ENCODE results near the gene UBA7. TPM values are rescaled to one million over a fixed set of nuclear protein-coding genes. Genes with fewer than 3 reads are reported as not detected.

Gene UBA7
- total and polyA plus RNA-seq, 2 donors (not counting 3 experiments of a cell fraction or from before 2014, with no cell fraction given), result 57.4 to 80.7 TPM

DNA sequence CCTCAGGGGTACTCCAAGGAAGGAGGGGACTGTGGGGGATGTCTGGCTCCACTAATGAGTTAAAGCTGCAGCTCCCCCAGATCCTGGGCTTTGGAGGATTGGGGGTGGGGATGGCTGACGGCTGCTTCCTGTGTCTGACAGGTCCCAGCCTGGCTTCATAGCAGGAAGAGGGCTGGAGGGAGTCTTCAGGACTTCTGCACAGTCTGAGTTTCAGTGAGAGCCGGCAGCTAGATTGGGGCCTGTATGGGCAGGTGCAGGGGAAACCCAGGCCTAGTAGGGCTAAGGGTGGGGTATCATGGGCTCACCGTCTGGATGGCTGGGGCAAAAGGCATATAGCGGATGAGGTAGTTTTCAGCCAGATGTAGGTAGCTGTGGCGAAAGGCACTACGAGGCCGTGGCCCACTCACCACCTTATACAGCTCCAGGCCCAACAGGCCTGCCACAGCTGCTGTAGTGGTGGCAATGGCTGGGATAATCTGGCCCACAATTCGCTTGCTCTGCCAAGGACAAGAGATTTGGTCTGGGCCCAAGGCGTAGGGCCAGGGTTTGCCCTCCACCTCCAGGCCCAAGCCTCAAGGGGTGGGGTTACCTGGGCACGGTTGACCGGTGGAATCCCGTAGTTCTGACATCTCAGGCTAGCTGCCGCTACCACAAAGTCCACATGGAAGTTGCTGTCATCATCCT lies 6.2 kb downstream of the UBA7 start:
- H3K27ac ChIP-seq (ENCODE audit: insufficient read depth, low read depth, low read length), result peak overlapping the region; percentile 77
- POLR2A ChIA-PET, result interaction anchor here (0.6 to 0.9 kb wide), 2 partner anchors 33 to 53 kb away, joined by 3 to 6 read pairs; no protein-coding TSS in a partner anchor
- H3K4me3 ChIP-seq (replicated peaks in 1 of 3; ENCODE audit: insufficient read depth in 1 of 3, low read depth in 1 of 3, low read length in 3 of 3), result no peak overlapping the region
- CTCF ChIA-PET, result interaction anchor here (0.8 to 12.4 kb wide), 4 partner anchors 15 to 267 kb away, joined by 3 to 545 read pairs (median 4); no protein-coding TSS in a partner anchor
- H3K4me1 ChIP-seq (ENCODE audit: control insufficient read depth, extremely low read depth, insufficient read depth, low read length), result peaks cover 39% of the 10 kb centered on the region
- dilution Hi-C loops (cut with MboI; ENCODE audit: extremely low pct_ligation_motif_present, low sequenced_read_pairs) (no loop called here), intact Hi-C loops (cut with micrococcal nuclease) (loop anchor here (5.0 kb wide), 1 partner anchor 360 kb away; no protein-coding TSS in a partner anchor)
- TF ChIP-seq, protein P1, sequence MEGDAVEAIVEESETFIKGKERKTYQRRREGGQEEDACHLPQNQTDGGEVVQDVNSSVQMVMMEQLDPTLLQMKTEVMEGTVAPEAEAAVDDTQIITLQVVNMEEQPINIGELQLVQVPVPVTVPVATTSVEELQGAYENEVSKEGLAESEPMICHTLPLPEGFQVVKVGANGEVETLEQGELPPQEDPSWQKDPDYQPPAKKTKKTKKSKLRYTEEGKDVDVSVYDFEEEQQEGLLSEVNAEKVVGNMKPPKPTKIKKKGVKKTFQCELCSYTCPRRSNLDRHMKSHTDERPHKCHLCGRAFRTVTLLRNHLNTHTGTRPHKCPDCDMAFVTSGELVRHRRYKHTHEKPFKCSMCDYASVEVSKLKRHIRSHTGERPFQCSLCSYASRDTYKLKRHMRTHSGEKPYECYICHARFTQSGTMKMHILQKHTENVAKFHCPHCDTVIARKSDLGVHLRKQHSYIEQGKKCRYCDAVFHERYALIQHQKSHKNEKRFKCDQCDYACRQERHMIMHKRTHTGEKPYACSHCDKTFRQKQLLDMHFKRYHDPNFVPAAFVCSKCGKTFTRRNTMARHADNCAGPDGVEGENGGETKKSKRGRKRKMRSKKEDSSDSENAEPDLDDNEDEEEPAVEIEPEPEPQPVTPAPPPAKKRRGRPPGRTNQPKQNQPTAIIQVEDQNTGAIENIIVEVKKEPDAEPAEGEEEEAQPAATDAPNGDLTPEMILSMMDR (IDR thresholded peaks at IDR 0.05; ENCODE audit: extremely low read depth in 1 of 2, insufficient read depth in 1 of 2, low read depth in 1 of 2, low read length in 2 of 2), result no peak
- TF ChIP-seq, protein P2, sequence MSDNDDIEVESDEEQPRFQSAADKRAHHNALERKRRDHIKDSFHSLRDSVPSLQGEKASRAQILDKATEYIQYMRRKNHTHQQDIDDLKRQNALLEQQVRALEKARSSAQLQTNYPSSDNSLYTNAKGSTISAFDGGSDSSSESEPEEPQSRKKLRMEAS (IDR thresholded peaks at IDR 0.05; ENCODE audit: insufficient read depth, insufficient read length), result no peak
- TF ChIP-seq JUN (IDR thresholded peaks at IDR 0.05; ENCODE audit: borderline replicate concordance, insufficient read depth, insufficient read length, low read depth) (no peak), GATA2 (IDR thresholded peaks at IDR 0.05; ENCODE audit: insufficient read depth, insufficient read length, low read depth, low read length) (no peak), MYC (IDR thresholded peaks at IDR 0.05; ENCODE audit: low read depth, low read length) (no peak), FOS (IDR thresholded peaks at IDR 0.05; ENCODE audit: borderline replicate concordance, insufficient read depth, low read length) (no peak), POLR2A (IDR thresholded peaks at IDR 0.05; ENCODE audit: low read depth, low read length) (peak; percentile 32)
- no peaks in the 10 kb centered on the region for H3K79me2 ChIP-seq (ENCODE audit: control insufficient read depth, insufficient read depth, low read length)
- no peaks in the 10 kb centered on the region for H3K27me3 ChIP-seq (ENCODE audit: control insufficient read depth in 2 of 2, insufficient read depth in 2 of 2, low read length in 2 of 2)
- DNase-seq (ENCODE audit: low read depth, low spot score), result peak; percentile 32
- peak; percentile 59 for FAIRE-seq
- H3K36me3 ChIP-seq (ENCODE audit: control insufficient read depth in 2 of 2, extremely low read depth in 1 of 2, insufficient read depth in 2 of 2, low read length in 2 of 2), result peaks cover 0 to 5% of the 10 kb centered on the region in 2 experiments
- BruUV-seq (replicated peaks), result no TSS peak
- no peaks in the 10 kb centered on the region for H4K20me1 ChIP-seq (replicated peaks; ENCODE audit: control insufficient read depth, extremely low read depth, insufficient read depth, low read length)
- H3K4me2 ChIP-seq (ENCODE audit: insufficient read depth, low read length), result no peak overlapping the region
- H2AFZ ChIP-seq (ENCODE audit: low read depth, low read length), result no peak overlapping the region
- no peaks in the 10 kb centered on the region for H3K9me3 ChIP-seq (replicated peaks; ENCODE audit: control insufficient read depth, insufficient read depth, low read length)
- no peak overlapping the region for H3K9ac ChIP-seq (replicated peaks; ENCODE audit: extremely low read depth, insufficient read depth, low read length)
- H3K9me1 ChIP-seq (replicated peaks; ENCODE audit: control insufficient read depth, extremely low read depth, insufficient read depth, low read length), result no peaks in the 10 kb centered on the region
